Measurements from ENCODE around the gene SESTD1. TPM values are rescaled to one million over a fixed set of nuclear protein-coding genes. Genes with fewer than 3 reads are reported as not detected.

Gene SESTD1
- total RNA-seq, 1 donor from 2014 or later: 19.4 TPM

DNA sequence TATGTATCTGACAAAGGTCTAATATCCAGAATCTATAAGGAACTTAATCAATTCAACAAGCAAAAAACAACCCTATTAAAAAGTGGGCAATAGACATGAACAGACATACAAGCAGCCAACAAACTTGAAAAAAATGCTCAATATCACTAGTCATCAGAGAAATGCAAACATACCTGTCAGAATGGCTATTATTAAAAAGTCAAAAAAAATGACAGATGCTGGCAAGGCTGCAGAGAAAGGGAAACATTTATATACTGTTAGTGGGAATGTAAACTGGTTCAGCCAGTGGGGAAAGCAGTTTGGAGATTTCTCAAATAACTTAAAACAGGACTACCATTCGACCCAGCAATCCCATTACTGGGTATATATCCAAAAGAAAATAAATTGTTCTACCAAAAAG lies 21.6 kb downstream of the SESTD1 start:
- Mint-ChIP-seq H3K4me3 (ENCODE audit: unreplicated experiment) (no peak overlapping the region), H3K9me3 (ENCODE audit: unreplicated experiment) (no peaks in the 10 kb centered on the region), H3K27ac (ENCODE audit: unreplicated experiment) (no peak overlapping the region), H3K4me1 (ENCODE audit: low read depth, unreplicated experiment) (peaks cover 5% of the 10 kb centered on the region), H3K27me3 (ENCODE audit: low read depth, unreplicated experiment) (no peaks in the 10 kb centered on the region), H3K36me3 (ENCODE audit: low read depth, unreplicated experiment) (no peaks in the 10 kb centered on the region)
- Histone ChIP-seq H3K9me3 (ENCODE audit: insufficient read depth, low read depth, low read length) (no peaks in the 10 kb centered on the region), H3K4me1 (ENCODE audit: insufficient read depth, low read length) (peaks cover 9% of the 10 kb centered on the region), H3K27ac (ENCODE audit: low read depth, low read length) (no peak overlapping the region), H3K9ac (ENCODE audit: low read length) (no peak overlapping the region), H3K36me3 (ENCODE audit: insufficient read depth, low read length) (no peaks in the 10 kb centered on the region), H4K20me1 (ENCODE audit: insufficient read depth, low read length) (peaks cover 3% of the 10 kb centered on the region), H2AFZ (ENCODE audit: low read depth, low read length) (no peak overlapping the region), H3K27me3 (ENCODE audit: insufficient read depth, low read length) (no peaks in the 10 kb centered on the region), H3K79me2 (ENCODE audit: insufficient read depth, low read length) (peaks cover 66% of the 10 kb centered on the region), H3K4me2 (ENCODE audit: low read length) (no peak overlapping the region), H3K4me3 (ENCODE audit: insufficient read depth, low read depth, low read length) (no peak overlapping the region)
- DNase-seq (ENCODE audit: low read depth): no peak
- no peak for TF ChIP-seq CTCF (IDR thresholded peaks at IDR 0.05; ENCODE audit: insufficient read depth, low read depth, low read length)
- TF ChIP-seq EZH2 (IDR thresholded peaks at IDR 0.05; ENCODE audit: insufficient read depth, low read length): no peak
- FAIRE-seq: no peak

DNA sequence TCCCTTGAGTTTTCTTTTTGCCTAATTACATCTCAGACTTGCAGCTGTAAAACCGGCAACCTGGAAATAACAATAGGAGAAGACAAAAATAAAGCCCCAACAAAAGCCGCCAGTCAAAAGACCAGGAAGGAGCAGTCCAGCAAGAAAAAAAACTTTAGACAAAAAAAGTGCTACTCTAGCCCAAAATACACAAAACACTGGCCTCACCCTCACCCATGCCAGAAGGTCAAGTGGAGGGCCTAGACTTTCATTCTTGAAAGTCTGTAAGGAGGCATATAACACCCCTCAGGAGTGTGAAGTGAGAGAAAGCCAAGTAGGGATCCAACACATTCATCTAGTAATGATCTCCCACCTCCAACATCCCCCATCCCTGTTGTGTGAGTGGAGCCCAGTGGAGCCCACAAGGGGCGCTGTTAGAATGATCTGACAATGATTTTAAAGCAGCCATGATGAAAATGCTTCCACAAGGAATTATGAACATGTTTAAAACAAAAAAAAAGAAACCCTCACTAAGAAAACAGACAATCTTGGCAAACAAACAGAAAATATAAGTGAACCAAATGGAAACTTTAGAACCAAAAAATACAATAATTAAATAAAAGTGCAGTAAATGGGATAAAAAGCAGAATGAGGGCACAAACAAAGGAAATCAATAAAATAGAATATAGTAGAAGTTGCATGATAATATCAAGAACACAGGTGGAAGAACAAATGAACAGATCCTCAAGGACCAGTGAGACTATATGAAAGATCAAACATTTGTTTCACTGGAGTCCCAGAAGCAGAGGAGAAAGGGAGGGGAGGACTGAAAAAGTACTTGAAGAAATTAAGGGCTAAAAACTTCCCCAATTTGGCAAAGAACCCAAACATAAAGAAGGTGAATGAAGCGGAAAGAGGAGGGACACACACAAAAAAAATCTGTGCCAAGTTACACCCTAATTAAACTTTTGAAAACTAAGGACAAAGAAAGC lies 23.9 kb downstream of the SESTD1 start:
- Histone ChIP-seq H4K20me1 (ENCODE audit: insufficient read depth, low read length) (peaks cover 3% of the 10 kb centered on the region), H3K9ac (ENCODE audit: low read length) (no peak overlapping the region), H3K27me3 (ENCODE audit: insufficient read depth, low read length) (no peaks in the 10 kb centered on the region), H3K36me3 (ENCODE audit: insufficient read depth, low read length) (no peaks in the 10 kb centered on the region), H2AFZ (ENCODE audit: low read depth, low read length) (no peak overlapping the region), H3K79me2 (ENCODE audit: insufficient read depth, low read length) (peaks cover 64% of the 10 kb centered on the region), H3K27ac (ENCODE audit: low read depth, low read length) (no peak overlapping the region), H3K4me1 (ENCODE audit: insufficient read depth, low read length) (peaks cover 11% of the 10 kb centered on the region), H3K9me3 (ENCODE audit: insufficient read depth, low read depth, low read length) (no peaks in the 10 kb centered on the region), H3K4me2 (ENCODE audit: low read length) (peak overlapping the region; percentile 3), H3K4me3 (ENCODE audit: insufficient read depth, low read depth, low read length) (no peak overlapping the region)
- no peaks in the 10 kb centered on the region for H3K9me3 Mint-ChIP-seq (ENCODE audit: unreplicated experiment)
- H3K27ac Mint-ChIP-seq (ENCODE audit: unreplicated experiment): peak overlapping the region; percentile 36
- no peak for FAIRE-seq
- no peak for DNase-seq (ENCODE audit: low read depth)
- no peak for TF ChIP-seq EZH2 (IDR thresholded peaks at IDR 0.05; ENCODE audit: insufficient read depth, low read length)
- no peak for TF ChIP-seq CTCF (IDR thresholded peaks at IDR 0.05; ENCODE audit: insufficient read depth, low read depth, low read length)
- H3K27me3 Mint-ChIP-seq (ENCODE audit: low read depth, unreplicated experiment): no peaks in the 10 kb centered on the region
- H3K36me3 Mint-ChIP-seq (ENCODE audit: low read depth, unreplicated experiment): no peaks in the 10 kb centered on the region
- no peak overlapping the region for H3K4me3 Mint-ChIP-seq (ENCODE audit: unreplicated experiment)
- peaks cover 7% of the 10 kb centered on the region for H3K4me1 Mint-ChIP-seq (ENCODE audit: low read depth, unreplicated experiment)

- no peak overlapping the region for H2AFZ ChIP-seq (ENCODE audit: low read depth, low read length)
- Mint-ChIP-seq H3K27ac (ENCODE audit: unreplicated experiment) (no peak overlapping the region), H3K4me1 (ENCODE audit: low read depth, unreplicated experiment) (peaks cover 10% of the 10 kb centered on the region), H3K36me3 (ENCODE audit: low read depth, unreplicated experiment) (no peaks in the 10 kb centered on the region), H3K4me3 (ENCODE audit: unreplicated experiment) (no peak overlapping the region), H3K9me3 (ENCODE audit: unreplicated experiment) (no peaks in the 10 kb centered on the region), H3K27me3 (ENCODE audit: low read depth, unreplicated experiment) (no peaks in the 10 kb centered on the region)
- DNase-seq (ENCODE audit: low read depth) (no peak), FAIRE-seq (peak; percentile 5)
- no peak overlapping the region for H3K9ac ChIP-seq (ENCODE audit: low read length)
- H4K20me1 ChIP-seq (ENCODE audit: insufficient read depth, low read length): peaks cover 3% of the 10 kb centered on the region
- peaks cover 64% of the 10 kb centered on the region for H3K79me2 ChIP-seq (ENCODE audit: insufficient read depth, low read length)
- no peak overlapping the region for H3K4me3 ChIP-seq (ENCODE audit: insufficient read depth, low read depth, low read length)
- TF ChIP-seq EZH2 (IDR thresholded peaks at IDR 0.05; ENCODE audit: insufficient read depth, low read length) (no peak), CTCF (IDR thresholded peaks at IDR 0.05; ENCODE audit: insufficient read depth, low read depth, low read length) (no peak)
- H3K9me3 ChIP-seq (ENCODE audit: insufficient read depth, low read depth, low read length): no peaks in the 10 kb centered on the region
- H3K4me2 ChIP-seq (ENCODE audit: low read length): no peak overlapping the region
- no peaks in the 10 kb centered on the region for H3K27me3 ChIP-seq (ENCODE audit: insufficient read depth, low read length)
- H3K4me1 ChIP-seq (ENCODE audit: insufficient read depth, low read length): peaks cover 15% of the 10 kb centered on the region
- no peaks in the 10 kb centered on the region for H3K36me3 ChIP-seq (ENCODE audit: insufficient read depth, low read length)
- H3K27ac ChIP-seq (ENCODE audit: low read depth, low read length): no peak overlapping the region
Observed at GRCh38 chr2:179239838-179240237, 24.8 kb downstream of the SESTD1 start.
